Neural progenitor cell (in vitro differentiated cells): ENCODE data around the gene ABAT.
"Not testable (repeated sequence)": the region's sequence is repeated elsewhere in the genome, so short reads cannot be mapped to it uniquely, and the experiment has no call there.

Experiments
- EZH2phosphoT487 ChIP-seq: fragments of 200-600 bp; sonication (generic); IDR thresholded peaks from 2 replicates; pipeline ENCODE4 v1.6.1; 2017; ENCODE audit warnings: antibody characterized with exemption
- TF ChIP-seq, protein P1 (sequence below): fragments of 200-600 bp; sonication (generic); IDR thresholded peaks from 2 replicates; pipeline ENCODE4 v1.5.1; 2017; ENCODE audit warnings: antibody characterized with exemption, mild to moderate bottlenecking

DNA sequence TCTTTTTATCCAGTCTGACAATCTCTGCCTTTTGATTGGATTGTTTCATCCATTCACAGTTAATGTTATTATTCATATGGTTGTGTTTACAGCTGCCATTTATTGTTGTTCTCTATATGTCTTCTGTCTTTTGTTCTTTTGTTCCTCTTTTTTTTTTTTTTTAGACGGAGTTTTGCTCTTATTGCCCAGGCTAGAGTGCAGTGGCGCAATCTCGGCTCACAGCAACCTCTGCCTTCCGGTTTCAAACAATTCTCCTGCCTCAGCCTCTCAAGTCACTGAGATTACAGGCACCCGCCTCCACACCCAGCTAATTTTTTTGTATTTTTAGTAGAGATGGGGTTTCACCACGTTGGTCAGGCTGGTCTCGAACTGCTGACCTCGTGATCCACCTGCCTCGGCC is 74.5 kb downstream of the ABAT start:
- TF ChIP-seq, protein P1, sequence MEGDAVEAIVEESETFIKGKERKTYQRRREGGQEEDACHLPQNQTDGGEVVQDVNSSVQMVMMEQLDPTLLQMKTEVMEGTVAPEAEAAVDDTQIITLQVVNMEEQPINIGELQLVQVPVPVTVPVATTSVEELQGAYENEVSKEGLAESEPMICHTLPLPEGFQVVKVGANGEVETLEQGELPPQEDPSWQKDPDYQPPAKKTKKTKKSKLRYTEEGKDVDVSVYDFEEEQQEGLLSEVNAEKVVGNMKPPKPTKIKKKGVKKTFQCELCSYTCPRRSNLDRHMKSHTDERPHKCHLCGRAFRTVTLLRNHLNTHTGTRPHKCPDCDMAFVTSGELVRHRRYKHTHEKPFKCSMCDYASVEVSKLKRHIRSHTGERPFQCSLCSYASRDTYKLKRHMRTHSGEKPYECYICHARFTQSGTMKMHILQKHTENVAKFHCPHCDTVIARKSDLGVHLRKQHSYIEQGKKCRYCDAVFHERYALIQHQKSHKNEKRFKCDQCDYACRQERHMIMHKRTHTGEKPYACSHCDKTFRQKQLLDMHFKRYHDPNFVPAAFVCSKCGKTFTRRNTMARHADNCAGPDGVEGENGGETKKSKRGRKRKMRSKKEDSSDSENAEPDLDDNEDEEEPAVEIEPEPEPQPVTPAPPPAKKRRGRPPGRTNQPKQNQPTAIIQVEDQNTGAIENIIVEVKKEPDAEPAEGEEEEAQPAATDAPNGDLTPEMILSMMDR = not testable (repeated sequence)
- TF ChIP-seq EZH2phosphoT487 = not testable (repeated sequence)
